GM21619 (cell line): ENCODE data around the gene ATG13.
A peak's percentile ranks its signal among the peaks of the same experiment; 100 is the strongest.
"Not testable (repeated sequence)": the region's sequence is repeated elsewhere in the genome, so short reads cannot be mapped to it uniquely, and the experiment has no call there.

Experiments
- ATAC-seq: cut with Tn5 transposase; IDR thresholded peaks from one replicate; pipeline ENCODE4 v1.9.1; 2021; ENCODE audit not compliant: unreplicated experiment

ATG13 gene

DNA sequence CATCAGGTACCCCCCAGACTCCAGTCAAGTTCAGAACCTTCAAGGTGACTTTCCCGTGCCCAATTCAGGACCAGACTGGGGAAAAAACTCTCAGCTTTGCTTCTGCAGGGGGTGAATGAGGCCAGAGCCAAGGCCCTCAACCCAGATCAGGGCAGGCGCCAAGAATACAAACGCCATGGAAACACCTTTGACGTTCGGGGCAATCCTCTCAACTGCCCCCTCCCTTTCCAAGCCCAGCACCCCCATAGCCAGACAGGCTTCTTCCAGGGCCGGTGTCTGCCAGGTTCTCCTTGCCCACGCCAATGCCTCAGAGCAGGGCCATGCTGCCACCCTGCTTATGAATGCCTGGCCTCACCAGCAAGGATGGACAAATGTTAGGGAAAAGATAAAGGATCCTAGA is 77.3 kb downstream of the ATG13 start:
- ATAC-seq = no peak

DNA sequence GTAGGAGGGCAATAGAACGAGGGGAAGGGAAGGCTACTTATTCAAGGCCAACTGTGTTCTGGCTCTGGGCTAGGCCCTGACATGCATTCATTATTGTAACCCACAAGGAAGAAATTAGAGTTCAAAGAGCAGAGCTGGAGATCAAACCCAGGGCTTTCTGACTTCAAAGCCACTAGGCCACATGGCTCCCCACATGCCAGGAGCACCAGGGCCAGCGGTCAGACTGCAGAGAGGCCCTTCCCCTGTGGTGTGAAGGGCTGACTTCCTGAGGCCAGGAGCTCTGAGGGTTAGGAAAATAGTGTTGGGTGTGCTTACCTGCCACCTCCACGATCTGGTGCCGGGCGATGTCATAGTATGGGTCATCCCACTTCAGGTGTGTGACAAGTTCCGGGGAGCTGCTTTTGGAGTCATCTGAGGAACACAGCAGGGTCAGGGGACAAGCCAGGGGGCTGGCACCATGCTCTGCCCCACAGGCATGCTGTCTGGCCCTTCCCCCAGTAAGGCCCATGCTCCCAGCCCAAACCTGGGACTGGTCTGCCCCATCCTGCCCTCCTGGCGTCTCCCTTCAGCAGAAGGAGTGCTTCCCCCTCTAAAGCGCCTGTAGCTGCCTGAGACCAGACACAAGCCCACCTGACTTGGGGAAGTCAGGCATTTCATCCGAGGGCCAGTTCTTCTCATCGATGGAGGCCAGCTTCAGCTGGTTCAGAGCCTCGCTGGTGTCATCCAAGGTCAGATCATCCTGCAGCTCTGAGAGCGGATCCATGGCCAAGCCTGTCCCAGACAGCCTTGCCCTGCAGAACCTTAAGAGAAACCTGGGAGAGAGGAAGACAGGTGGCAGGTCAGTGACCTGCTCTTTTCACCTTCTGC is 78.2 kb downstream of the ATG13 start:
- ATAC-seq = no peak

DNA sequence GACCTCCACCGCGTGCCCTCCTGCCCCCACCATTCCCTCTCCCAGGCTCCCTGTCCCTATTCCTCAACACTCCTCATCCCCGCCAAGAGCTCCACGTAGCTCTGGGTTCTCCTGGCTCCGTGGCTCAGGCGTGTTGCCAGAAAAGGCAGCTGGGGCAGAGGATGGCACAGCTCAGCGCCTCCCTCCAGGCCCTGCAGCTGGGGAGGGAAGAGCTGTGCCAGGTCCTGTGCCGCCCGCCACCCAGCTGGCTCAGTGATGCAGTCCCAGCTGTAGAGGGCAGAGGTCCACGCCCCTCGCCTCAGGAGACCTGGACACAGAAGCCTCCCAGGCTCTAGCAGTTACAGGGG is 78.8 kb downstream of the ATG13 start:
- no peak for ATAC-seq

DNA sequence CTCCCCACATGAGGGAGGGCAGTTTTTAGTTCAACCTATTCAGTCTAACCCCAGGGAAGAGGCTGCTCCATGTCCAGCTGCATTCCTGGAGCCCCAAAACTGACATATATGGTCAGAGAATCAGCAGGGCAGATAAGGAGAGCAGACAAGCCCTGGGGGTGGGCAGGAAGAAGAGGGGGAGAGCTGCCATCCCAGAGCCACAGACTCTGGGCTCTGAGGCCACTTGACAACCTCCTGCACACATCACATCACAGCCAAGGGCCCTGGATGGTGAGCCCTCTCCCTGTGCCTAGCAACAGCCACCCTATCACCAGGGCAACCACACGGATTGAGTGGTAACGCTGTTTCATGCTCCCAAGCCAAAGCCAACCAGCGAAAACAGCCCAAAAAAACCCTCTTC is 80.0 kb downstream of the ATG13 start:
- no peak for ATAC-seq

DNA sequence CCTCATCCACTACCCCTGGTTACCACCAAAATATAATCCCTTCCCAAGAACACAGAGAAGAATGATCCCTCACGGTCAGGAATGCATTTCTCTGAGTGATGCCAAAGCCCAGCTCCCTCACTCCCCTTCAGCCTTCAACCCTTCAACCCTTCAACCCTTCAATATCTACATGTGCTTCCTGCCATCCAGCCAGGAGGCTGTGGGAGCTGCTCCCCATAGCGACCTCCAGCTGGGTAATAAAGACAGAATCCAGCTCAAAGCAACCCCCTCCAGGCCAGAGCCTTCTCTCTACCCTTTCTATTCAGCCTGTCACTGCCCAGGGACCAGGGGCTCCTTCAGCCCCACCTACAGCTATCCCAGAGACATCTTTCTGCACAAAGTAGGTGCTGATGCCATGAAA is 80.4 kb downstream of the ATG13 start:
- ATAC-seq = no peak

DNA sequence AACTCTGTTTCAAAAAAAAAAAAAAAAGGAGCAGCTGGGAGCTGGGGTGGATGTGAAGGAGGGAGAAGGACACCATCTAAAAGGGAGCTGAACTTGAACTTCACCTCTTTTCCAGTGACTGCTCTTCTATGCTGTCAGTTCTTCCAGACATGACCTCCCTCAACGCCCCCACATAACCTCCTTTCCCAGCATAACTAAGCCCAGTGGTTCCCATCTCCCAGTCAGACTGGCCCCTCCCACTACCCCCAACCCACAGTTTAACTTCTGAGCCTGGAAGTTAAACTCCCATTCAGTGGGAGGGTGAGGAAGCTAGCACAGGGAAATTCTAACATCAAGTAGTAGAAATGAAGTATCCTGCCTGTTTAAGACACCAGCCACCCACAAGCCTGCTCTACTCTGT is 81.2 kb downstream of the ATG13 start:
- ATAC-seq = no peak

DNA sequence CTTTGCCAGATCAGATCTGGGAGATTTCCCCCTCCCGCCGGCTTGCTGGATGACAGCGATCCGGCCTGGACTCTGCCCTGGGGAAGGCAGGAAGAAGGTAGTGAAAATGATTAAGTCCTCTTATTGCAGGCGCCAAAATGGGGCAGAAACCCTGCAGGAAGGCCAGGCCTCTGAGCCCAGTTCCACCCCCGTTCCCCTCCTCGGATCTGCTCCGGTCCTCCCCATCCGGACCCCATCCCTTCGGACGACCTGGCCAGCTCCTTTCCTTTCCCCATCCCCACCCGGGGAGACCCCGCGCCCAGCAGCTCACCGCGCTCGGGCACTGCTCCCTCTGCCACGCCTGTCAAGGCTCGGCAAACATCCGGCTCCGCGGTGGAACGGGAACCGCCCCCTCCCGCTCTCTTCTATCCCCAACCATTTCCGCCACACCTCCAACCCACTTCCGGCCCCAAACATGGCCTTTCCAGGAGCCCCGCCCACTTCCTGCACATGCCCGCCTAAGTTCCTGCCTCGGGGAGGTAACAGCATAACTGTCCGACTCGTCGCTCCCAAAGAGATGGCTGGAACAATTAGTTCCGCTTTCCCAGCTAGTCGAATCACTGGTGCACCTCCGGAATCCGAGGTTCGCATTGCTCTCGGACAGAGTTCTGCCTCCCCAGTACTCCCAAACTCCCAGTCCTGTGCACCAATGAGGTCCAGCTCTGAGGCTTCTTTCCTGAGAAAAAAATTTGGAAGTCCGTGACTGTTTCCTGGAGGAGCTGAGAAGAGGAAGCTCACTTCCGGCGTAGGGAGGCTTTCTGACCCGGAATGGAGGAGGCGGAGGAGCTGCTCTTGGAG is 83.1 kb downstream of the ATG13 start, which contains the start of the genes ARHGAP1 and ZNF408:
TSS of gene ARHGAP1 (minus strand) at position 379 of the 837 bp plus-strand sequence. CDS start 4,512 bp downstream, outside the sequence.
TSS of gene ZNF408 (plus strand) at position 791 of the 837 bp plus-strand sequence. CDS start at position 808, 17 bp downstream.
- peak; percentile 82 for ATAC-seq

- ATAC-seq = peak; percentile 5
These were observed 83.8 kb downstream of the ATG13 start for GRCh38 chr11:46701078-46701654.

- ATAC-seq = no peak
These were observed 87.8 kb downstream of the ATG13 start for GRCh38 chr11:46705070-46705688.

GRCh38 chr11:46706886-46707285 is 89.5 kb downstream of the ATG13 start:
- no peak for ATAC-seq

DNA sequence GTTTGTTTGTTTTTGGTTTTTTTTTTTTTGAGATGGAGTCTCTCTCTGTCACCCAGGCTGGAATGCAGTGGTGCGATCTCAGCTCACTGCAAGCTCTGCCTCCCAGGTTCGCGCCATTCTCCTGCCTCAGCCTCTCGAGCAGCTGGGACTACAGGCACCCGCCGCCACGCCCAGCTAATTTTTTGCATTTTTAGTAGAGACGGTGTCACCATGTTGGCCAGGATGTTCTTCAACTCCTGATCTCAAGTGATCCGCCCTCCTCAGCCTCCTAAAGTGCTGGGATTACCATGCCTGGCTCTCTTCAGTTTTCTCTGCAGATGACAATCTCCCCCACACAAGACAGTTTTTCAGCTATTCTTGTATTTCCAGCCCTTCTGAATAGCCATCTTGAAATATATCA is 92.0 kb downstream of the ATG13 start:
- ATAC-seq = not testable (repeated sequence)

GRCh38 chr11:46710821-46711269 is 93.5 kb downstream of the ATG13 start:
- ATAC-seq = no peak

GRCh38 chr11:46711303-46711702 is 94.0 kb downstream of the ATG13 start:
- no peak for ATAC-seq

DNA sequence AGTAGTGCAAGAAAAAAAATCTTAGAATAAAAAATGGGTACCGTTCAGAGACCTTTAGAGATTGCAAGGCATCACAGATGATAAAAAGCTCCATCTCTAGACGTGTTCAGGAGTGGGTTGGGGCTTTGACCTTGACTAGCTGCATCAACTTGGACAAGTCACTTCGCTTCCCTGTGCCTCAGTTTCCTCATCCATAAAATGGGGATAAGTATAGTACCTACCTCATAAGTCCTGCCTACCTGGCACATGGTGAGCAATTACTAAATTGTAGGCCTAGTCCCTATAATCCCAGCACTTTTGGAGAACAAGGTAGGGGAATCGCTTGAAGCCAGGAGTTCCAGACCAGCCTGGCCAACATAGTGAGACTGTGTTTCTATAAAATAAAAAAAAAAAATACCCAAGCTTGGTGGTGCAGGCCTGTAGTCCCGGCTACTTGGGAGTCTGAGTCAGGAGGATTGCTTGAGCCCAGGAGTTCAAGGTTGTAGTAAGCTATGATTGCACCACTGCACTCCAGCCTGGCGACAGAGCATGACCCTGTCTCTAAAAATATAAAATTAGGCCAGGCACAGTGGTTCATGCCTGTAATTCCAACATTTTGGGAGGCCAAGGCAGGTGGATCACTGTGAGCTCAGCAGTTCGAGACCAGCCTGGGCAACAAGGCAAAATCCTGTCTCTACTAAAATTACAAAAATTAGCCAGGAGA is 95.7 kb downstream of the ATG13 start:
- no peak for ATAC-seq

DNA sequence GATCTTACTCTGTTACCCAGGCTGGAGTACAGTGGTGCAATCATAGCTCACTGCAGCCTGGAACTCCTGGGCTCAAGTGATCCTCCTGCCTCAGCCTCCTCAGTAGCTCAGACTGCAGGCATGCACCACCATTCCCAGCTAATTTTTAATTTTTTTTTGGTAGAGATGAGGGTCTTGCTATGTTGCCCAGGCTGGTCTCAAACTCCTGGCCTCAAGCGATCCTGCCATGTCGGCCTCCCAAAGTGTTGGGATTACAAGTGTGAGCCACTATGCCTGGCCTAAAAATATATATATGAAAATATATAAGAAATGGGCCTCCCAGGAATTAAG is 100.4 kb downstream of the ATG13 start:
- not testable (repeated sequence) for ATAC-seq

DNA sequence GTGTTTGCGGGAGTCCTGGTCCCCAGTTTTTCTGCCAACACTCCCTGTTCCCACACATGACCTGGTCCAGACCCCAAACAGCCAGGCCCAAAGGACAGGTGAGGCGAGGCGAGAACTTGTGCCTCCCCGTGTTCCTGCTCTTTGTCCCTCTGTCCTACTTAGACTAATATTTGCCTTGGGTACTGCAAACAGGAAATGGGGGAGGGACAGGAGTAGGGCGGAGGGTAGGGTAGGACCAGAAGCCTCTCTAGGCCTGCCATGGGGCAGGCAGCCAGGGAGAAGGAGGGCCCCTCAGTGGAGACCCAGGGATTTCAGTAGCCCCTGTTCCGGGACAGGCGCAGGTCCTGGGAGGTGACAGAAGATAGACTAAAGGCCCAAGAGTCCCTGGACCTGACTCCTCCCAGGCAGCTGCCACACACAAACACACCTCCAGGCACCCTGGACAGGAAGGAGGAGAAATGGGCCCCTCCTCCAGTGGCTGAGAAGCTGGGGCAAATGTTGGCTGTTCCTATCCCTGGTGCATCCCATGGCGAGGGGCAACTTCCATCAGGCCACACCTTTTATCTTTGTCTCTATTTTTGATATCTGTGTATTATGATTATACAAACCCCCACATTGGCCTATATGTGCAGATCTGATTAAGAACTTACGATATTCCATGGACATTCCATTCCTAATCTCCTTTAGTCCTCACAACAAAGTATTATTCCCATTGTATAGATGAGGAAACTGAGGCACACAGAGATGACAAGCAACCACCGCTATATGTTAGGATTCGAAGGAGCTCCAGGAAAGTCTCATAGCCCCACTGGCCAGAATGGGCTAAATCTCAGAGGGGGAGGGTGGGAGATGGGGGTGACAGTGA is 101.0 kb downstream of the ATG13 start:
- no peak for ATAC-seq

DNA sequence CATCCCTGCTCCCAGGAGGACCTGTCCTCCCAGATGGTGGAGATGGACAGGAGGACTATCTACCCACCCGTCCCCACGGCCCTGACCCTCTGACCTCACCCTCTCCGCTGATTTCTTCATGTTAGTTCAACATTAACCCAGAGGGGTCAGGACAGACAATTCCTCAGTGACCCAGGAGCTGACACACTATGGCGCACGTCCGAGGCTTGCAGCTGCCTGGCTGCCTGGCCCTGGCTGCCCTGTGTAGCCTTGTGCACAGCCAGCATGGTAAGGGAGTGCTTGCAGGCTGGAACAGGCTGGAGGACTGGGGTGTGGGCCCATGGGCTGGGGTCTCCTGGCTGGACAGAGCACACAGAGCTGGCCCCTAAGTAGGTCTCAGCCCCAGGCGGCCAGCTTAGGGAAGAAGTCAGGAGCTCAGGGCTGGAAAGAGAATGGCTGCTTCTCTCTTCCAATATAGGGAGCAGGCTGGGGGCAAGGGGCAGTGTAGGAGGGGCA is 101.7 kb downstream of the ATG13 start, which contains the start of gene F2:
TSS of gene F2 (plus strand) at position 166 of the 495 bp plus-strand sequence. CDS start at position 189, 23 bp downstream.
- ATAC-seq = no peak

GRCh38 chr11:46719543-46720218 is 102.3 kb downstream of the ATG13 start:
- no peak for ATAC-seq

DNA sequence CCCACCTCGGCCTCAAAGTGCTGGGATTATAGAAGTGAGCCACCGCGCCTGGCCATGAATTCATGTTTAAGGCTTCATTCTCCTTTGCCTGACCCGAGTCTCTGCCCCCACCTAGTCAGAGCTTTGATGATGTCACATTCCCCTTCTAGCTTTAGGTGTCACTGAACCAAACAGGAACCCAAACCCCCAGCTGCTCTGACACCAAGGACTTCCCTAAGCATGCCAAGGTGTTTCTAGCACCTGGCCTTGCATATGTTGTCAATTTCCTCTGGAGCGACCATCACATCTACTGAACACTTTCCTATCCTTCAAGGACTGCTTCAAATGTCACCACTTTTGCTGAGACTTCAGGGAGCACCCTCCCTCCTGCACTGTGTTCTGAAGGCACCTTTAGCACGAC is 103.9 kb downstream of the ATG13 start:
- no peak for ATAC-seq
